Renal cortical epithelial cell (primary cell): ENCODE data around the gene DHX32. TPM values are rescaled to one million over a fixed set of nuclear protein-coding genes. Genes with fewer than 3 reads are reported as not detected.

ENCODE experiments used
- DNase-seq: peaks from one replicate; pipeline ENCODE4 v3.0.0-alpha.2; 2011; ENCODE audit warnings: low read depth
- total RNA-seq: library from RNA; depleted of rRNA; stranded (reverse); fragments of >200 nt; gene quantifications from 2 replicates; pipeline ENCODE4 v1.2.3, GENCODE V29; 2014

The DHX32 gene
- total RNA-seq, 1 donor from 2014 or later = 66.1 TPM

DNA sequence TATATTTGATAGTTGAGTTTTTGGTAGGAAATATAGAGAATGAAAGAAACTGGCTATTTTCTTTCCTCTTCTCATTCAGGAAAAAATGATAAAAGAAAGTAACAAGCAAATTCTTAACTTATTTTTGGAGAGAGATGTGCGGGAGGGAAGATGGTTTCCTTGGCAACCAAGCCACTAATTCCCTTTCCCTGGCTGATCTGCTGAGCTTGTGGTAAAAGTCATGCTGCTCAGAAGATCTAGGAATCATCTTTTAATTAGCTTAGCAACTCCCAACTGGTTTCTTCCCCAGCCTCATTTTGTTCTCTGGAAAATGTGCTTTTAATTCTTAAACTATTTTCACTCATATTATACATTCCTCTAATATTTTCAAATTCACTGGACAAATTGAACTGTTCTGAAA is 69.8 kb downstream of the DHX32 start:
- DNase-seq = no peak

DNA sequence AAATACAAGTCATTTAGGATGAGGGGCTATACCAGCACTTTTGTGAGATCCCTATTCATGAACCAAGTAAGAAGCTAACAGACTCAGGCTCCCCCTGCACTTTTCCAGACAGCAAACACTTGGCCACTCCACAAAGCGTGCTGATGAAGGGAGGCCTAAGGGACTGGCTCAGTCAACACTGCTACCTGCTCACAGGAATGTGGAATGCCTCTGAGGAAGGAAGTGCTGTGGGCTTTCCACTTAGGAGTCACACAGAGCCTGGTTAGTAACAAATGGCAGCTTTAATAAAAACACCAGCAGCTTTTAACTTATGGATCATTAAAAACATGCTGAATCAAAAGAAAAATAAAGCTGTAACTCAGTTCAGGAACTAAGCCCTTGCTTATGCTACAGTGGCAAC is 73.0 kb downstream of the DHX32 start:
- no peak for DNase-seq

DNA sequence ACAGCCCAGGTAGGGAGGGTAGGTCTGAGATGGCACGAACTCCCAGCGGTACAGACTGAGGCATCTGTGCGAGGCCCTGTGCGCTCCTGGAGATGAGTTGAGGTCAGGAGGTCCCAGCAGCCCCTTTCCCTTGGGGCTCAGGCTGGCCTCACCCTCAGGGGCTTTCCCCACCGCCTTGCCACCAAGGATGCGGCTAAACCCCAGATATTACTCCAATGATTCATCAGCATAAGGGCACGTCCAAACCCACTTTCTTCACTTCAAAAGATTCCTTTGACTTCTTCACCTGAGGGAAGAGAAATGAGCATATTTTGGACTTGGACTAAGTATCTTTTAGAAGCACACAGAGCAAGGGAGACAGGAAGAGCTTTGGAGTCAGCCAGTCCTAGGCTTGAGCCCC is 78.4 kb downstream of the DHX32 start:
- DNase-seq = peak; percentile 27

DNA sequence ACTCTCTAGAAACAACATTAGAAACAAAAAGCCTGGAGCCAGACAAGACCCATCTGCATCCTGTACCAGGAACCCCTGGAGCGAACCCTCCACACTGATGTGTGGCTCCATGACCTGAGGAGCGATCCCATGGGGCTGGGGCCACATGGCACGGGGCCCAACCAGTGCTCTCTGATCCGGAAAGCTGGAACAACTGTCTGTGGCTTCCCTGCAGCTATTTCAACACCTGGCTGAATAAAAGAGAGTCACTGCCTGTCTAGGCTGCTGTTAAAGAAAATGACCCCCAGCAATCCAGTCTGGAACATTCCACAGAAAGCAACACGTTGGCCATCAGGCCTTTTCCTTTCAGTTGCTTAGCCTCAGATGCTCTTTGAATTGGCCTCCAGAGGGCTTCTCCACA is 79.0 kb downstream of the DHX32 start:
- peak; percentile 73 for DNase-seq

DNA sequence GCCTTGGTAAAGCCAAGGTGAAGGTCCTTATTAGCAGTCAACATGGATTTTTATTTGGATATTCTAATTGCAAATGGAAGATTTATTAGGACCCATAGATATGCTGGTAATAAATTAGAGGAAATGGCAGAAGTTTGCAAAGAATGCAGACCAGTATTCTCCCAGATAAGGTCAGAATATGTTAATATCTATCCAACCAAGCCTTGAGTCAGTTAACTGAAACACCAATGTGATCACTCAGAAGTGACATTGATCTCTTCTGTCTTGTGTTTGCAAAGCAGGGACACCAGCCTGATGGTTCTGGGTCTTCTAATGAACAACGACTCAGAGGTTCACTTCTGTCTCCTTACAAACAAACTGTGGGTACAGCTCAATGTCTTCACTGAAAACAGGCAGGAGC is 79.5 kb downstream of the DHX32 start:
- no peak for DNase-seq

DNA sequence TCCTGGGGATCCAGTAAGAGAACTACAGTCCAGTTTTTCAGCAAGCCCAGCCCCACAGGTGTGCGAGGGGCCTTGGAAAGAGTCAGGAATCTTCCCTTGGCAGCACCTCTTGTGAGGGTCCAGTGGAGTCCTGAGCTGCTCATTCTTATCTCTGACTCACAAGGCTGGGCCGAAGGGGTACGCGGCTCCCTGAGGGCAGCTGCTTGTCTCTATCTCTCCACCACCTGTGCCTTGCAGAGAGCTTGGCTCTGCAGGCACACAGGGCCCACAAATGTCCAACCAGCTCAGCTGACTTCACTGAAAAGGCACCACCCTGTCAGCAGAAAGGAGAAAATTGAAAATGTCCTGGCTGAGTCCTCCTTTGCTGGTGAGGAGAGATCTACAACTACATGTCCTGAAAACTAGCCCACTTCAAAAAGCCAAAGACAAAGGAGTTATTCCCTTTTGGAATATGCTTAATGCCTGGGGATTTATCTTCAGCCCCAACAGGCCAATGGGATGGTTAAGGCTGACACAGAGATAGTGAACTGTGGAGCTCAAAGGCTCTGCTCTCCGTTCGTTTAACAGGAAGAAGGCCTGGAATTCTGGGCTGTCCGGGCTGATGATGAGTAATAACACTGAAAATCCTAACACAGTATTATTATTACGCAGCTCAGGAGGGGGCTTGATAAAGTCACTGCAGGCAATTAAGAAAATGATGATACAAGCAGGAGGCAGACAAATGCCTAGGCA is 81.5 kb downstream of the DHX32 start:
- DNase-seq = no peak

DNA sequence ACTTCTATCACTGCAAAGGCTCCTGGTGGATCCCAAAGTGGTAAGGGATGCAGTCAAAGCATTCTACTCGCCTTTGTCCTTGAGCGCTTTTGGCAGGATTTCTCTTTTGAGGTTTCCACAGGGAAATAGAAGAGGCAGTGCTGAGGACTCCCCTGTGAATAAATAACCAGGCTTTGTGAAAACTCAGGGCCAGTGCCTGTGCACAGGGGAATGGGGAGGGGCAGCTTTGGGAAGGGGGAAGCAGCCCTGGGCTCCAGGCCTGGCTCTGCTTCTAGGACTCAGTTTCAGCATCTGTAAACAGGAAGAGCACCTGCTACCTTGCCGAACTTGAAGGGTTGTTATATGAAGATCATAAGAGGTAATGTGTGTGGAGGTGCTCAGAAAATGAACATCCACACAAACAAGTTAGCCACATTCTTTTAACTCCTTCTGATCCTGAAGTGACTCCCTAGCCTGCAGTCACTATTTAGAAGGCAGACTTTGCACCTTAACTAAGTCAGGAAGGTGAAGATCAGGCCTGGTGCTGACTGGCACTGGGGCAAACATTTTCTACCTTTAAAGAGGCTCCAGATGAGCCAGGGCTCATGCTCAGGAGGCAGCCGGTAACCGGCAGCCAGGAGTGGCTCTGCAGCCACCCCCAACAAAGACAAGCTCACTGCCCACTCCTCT is 83.0 kb downstream of the DHX32 start:
- peak; percentile 79 for DNase-seq

DNA sequence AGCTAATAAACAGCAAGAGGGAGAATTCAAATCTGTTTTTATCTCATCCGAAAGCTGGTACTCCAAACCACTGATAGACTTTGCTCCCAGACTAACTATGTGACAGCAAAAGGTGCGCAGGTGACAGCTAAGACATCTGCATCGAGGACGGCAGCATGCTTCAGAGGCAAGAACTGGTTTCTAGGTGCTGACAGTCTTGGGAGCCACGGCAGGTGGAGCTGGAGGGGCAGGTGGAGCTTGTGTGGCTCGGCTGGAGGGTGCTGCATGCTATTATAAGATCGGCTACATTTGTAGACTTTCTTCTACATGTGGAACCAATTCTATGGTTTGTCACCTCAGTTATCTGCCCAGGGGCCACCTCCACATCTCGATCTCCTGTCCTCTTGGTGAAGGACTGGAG is 83.7 kb downstream of the DHX32 start:
- no peak for DNase-seq

DNA sequence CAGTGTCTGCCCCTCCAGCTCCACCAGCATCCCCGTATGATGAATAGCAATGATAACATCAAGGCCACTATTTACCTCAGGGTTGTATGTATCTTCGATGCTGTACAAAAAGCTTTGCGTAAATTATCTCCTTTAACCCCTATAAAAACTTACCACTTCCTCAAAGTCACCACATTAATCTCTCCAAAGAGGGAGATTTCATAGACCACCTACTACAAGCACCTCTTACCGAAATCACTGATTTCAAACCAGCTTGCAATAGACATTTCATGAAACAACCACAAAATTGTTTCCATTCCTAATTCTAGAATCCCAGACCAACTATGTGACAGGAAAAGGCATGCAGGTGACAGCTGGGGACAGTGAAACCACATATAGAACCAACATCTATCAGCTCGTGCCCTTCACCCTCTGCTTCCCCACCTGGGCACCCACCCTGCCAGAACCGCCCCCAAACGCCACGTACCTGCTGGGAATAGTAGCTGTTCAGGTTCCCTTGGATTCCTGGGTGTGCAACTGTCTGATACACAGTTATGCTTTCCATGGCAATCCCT is 85.4 kb downstream of the DHX32 start:
- no peak for DNase-seq

DNA sequence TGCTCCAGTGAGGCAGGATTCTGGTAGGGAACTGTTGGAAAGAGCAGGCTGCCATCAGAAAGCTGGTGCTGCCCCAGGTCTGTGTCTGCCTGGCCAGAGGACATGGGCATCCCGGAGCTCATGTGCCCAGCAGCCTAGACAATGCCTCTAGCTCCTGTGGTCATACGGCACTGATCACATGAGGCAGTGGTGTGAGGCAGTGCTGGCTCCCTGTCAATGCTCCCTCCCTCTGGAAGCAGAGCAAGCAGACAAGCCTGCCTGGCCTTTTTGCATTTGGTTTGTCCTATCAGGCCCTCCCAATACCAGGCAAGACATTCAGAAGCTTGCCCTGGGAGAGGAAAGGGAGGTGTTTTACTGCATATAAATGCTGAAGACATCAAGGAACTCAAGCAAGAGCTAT is 86.0 kb downstream of the DHX32 start:
- peak; percentile 51 for DNase-seq

DNA sequence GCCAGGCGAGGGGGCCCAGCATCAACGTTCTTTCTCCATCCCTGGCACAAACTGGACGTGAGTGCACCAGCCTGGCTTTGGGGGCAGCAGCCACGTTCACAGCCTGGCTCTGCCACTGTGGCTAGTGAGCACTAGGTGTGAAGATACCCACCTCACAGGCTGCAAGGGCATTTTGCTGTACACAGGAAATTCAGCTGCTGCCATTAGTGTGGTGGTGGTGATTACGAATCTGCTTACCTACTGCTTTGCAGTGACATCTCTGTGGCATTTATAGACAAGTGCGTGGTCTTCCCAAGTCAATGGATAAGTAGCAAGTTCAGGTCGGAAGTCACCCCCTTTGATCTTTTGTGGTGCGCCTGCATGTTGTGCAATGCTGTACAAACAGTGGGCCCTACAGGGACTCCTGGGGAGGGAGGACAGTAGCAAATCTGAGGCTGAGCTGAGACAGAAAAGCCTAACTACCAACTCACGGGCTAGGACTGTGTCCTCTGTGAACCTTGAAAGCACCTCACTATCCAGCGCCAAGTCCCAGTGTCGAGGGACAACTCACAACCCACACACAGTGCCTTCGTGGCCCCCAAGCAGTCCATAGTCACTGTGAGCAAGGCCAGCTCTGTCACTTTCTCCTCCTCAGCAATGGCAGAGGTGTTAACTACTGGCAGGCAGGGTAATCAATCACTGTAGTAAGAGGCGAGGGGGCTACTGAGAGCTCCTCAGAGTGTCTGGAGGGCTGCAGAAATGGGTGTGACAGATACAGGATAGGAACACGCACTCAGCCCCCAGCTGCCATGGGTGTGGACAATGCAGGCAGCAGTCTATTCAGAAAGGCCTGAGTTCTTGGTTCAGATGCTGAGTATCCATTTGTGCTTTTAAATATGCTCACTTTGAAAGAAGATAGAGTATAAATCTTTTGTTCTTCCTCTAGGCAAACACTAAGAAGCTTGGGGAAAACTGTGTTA is 88.5 kb downstream of the DHX32 start:
- DNase-seq = no peak

DNA sequence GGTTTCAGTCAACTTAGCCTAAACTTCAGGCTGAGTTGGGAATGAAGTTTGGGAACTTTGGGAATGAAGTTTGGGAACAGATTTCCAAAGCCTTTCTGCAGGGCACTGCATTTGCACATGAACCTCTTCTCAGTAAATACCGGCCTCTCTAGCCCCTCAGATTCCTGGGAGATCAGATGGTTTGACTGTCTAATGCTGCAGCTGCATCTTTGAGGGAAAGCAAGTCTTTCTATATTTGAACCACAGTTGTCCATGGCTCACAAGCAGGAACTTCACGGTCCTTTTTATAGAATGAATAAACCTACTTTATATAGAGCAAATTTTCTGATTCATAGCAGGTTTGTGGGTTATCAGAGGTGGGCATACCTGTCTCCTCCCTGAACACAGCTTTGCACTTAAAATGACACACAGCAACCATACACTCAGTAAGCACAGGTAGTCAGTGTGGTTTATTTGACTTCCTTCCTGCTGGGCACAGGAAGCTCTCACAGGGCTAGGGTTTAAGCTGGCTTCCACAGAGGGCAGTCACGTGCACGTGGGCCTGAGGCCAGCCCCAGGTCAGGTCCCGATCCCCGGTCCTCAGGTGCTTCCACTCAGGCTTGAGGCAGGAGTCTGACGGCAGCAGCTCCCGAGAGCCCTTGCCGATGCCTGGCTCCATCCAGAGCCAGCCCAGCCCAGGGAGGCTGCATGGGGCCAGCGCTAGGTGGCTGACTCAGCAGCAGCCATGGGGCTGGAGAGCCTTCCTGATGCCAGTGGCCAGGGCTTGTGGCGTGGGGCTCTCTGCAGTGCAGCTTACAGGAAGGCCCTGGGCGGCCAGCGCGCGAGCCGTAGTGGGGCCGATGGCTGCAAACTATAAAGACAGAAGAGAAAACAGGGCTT is 92.7 kb downstream of the DHX32 start:
- no peak for DNase-seq

Other genes with a start within 250 kb of the DHX32 start
- not detected in 2 replicates for gene TEX36, start 198.1 kb downstream of the DHX32 start, total RNA-seq
- 17.0 and 23.2 TPM in 2 replicates for gene EDRF1, start 161.6 kb downstream of the DHX32 start, total RNA-seq
- 0.05 TPM in 1 of 2 replicates, not detected in the other for gene MMP21, start 105.5 kb downstream of the DHX32 start, total RNA-seq
- gene UROS, start 58.0 kb downstream of the DHX32 start, total RNA-seq = 45.3 and 68.8 TPM in 2 replicates
- 46.4 and 71.1 TPM in 2 replicates for gene BCCIP, start 57.7 kb downstream of the DHX32 start, total RNA-seq
- gene FANK1, start 15.3 kb upstream of the DHX32 start, total RNA-seq = 14.9 and 26.4 TPM in 2 replicates